ENCODE data around the gene MYO1D.

The MYO1D gene

GRCh38 chr17:32569171-32570080 lies 307.5 kb downstream of the MYO1D start:
- DNase-seq (ENCODE audit: low read depth): no peak

GRCh38 chr17:32568705-32569104 lies 308.2 kb downstream of the MYO1D start:
- no peak for DNase-seq (ENCODE audit: low read depth)

DNA sequence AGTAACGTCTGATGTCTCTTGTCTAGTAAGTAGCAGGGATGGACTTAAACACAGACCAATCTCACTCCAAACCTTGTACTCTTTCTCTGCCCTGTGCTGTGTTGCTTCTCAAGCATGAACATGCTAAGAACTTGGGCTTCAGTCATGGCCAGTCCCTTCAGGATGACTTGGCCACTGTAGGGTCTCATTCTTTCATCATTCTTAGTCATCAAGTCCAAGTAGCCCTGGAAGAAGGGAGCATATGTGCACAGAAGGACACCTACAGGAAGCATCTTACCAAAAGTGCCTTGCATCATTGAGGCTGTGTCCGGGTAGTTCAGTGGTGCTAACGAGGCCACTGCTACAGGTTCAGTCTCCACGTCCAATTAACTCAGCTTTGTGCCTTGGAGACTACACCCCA lies 309.4 kb downstream of the MYO1D start:
- DNase-seq (ENCODE audit: low read depth): no peak

GRCh38 chr17:32567086-32567485 lies 309.8 kb downstream of the MYO1D start:
- DNase-seq (ENCODE audit: low read depth): no peak

GRCh38 chr17:32566303-32566702 lies 310.6 kb downstream of the MYO1D start:
- DNase-seq (ENCODE audit: low read depth): no peak

GRCh38 chr17:32565401-32565800 lies 311.5 kb downstream of the MYO1D start:
- no peak for DNase-seq (ENCODE audit: low read depth)

- no peak for DNase-seq (ENCODE audit: low read depth)
Measured at GRCh38 chr17:32564325-32564724, 312.6 kb downstream of the MYO1D start.

DNA sequence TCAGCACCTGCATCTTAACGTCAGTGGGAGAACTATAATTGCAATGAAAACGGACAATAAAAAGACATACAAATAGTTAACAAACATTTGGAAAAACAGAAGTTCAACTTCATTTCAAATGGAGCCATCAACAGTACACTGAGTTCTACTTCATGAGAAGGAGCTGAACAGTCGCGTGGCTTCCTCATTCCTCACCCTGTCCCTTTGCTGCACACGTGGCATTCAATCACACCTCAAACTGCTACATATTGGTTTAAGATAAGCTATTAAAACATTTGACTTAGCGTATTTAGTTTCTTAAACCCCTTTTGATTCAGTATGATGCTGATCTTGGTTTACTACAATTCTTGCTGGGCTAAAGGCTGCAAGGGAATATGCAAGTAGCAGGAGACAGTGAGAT lies 313.3 kb downstream of the MYO1D start:
- DNase-seq (ENCODE audit: low read depth): no peak

GRCh38 chr17:32558997-32559650 lies 317.8 kb downstream of the MYO1D start:
- no peak for DNase-seq (ENCODE audit: low read depth)

- no peak for DNase-seq (ENCODE audit: low read depth)
Measured at GRCh38 chr17:32558326-32558955, 318.5 kb downstream of the MYO1D start.

DNA sequence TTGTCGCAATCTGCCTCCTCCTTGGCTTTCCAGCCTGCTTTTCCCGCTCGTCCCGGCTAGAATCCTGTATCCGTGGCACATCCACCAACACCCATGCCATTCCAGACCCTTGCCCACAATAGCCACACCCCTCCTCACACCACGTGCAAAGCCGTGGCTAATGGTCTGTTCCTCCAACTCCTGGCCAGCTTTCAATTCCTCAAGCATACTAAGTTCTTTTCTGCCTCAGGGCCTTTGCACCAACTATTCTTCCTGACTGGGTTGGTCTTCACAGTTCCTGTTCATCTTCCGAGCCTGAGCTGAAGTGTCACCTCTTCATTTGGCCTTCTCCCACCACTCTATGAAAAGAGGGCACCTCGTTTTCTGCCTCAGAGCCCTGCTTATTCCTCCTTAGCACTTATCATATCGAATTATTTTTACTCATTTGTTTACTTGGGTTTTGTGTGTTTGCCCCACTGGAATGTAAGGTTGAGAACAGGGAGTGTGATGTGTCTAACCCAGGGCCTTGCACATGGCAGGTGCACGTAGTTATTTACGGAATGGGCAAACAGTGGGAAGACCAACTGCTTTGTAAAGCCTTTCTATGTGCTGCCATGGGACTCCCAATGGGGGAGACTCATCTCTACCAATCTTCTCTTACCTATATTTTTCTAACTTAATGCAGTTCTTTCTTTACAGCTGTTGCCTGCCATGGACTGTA lies 321.2 kb downstream of the MYO1D start:
- DNase-seq (ENCODE audit: low read depth): no peak

GRCh38 chr17:32553168-32553567 lies 323.8 kb downstream of the MYO1D start:
- no peak for DNase-seq (ENCODE audit: low read depth)

GRCh38 chr17:32552280-32552679 lies 324.6 kb downstream of the MYO1D start:
- no peak for DNase-seq (ENCODE audit: low read depth)

DNA sequence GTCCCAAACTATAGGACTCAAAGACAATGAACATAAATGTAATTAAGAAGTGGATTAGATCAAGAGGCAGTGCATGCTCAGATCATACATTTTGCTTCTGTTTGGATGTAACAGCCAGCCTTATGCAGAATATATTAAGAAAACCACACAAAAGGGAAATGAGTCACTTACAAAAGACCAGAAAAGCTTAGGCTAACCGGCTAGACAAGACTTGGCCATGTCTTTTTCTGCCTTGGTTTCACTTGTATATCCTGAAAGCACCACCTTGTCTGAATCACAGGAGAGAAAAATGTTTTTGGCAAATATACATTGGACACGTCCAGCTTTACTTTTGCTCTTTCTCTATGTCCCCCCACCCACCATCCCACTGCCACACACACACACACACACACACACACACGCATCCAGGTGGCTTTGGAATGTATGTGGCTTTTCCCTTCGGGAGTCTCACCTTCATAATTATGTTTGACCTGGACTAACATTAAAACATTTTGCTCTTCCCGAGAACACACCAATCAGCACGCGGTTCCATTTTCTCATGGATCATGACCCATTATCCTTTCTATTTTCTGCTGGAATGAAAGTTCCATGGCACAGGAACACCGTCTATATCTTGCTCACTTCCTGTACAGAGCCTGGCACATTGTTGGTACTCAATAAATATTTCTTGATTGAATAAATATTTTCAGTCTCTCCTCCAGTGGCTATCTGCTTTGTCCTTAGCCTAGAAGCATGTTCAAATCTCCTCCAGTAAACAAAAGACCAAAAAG lies 325.6 kb downstream of the MYO1D start:
- DNase-seq (ENCODE audit: low read depth): no peak

DNA sequence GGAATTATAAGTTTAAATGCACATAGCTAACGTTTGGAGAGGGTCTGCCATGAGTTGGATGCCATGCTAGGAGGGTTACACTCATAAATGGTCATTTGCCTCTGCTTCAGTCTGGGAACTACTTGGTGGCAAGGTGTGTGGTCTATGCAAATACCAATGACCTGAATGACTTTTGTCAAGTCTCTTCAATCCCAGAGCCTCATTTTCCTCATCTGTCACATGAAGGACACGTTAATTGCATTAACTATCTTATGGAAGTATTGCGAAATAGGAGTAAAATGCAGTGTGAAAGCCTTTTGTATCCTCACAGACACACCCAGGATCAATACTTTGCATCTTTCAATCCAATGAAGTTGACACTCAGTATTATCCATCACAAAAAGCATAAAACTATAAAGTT lies 327.4 kb downstream of the MYO1D start:
- DNase-seq (ENCODE audit: low read depth): no peak

DNA sequence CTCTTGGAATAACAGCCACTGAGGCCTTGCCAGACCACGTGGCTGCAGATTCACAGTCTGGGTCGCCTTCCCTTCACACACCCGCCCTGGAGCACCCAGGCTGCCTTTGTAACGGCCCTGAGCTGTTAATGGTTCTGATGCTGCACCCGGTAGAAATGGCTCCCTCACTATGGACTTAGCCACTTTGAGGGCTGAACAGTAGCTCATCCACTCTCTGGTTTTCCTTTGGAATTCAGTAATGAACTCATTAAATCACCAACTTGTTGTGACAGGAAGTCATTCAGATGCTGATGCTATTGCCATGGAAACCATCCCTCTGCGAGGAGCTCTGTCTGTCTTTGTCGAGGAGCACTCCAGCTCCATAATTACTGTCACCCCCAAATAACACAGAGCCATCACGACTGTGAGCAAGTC lies 330.9 kb downstream of the MYO1D start:
- DNase-seq (ENCODE audit: low read depth): no peak

DNA sequence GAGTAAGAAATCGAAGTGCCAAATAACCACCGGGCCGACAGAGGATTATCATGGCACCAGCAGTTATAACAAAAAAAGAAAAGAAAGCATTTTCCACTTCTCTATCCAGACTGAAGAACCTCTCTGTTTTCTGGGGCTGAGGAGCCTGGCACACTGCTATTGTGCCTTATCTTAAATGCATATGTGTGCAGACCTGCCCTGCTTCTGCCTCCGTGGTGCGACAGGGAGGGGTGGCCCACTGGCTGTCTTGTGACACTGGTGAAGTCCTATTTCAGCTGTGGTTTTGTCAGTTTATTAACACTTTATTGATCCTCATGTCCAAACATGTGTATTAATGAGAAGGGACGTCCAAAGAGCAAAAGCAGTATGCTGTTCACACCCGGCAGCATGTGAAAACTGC lies 334.7 kb downstream of the MYO1D start:
- no peak for DNase-seq (ENCODE audit: low read depth)

DNA sequence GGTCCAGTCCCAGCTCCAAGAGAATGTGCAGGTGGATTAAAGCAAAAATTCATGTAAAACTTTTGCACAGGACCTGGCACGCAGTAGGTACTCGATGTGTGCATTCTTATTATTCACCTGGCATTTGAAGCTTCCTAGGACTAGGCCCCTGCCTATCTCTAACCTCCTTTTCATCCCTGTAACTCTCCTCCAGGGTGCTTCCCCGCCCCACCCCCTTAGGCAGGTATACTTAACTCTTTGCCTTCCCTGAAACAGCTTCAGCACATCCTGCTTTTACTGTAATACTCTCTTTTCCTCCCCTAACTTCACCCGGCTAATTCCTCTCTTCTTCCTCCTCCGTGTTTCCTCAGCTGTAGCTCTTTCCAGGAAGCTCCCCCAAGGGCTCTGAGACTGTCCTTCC lies 335.3 kb downstream of the MYO1D start:
- DNase-seq (ENCODE audit: low read depth): no peak

- DNase-seq (ENCODE audit: low read depth): no peak
Measured at GRCh38 chr17:32536736-32537643, 339.9 kb downstream of the MYO1D start.

DNA sequence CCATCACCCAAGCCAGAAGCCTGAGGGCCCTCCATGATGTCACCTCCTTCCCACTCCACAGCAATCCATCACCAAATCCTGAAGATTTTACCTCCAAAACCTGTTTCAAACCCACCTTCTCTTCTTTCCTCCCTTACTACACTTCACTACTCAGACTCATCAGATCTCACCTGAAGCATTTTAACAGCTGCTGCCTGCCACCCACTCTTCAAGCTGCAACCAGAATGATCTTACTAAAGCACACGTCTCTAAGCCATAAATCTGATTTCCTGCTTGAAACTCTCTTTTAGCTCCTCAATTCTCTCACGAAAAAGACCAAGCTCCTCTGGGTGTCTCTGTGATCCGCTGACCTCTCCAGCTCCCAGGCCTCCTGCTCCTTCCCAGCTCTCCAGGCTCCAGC lies 343.6 kb downstream of the MYO1D start:
- DNase-seq (ENCODE audit: low read depth): no peak

DNA sequence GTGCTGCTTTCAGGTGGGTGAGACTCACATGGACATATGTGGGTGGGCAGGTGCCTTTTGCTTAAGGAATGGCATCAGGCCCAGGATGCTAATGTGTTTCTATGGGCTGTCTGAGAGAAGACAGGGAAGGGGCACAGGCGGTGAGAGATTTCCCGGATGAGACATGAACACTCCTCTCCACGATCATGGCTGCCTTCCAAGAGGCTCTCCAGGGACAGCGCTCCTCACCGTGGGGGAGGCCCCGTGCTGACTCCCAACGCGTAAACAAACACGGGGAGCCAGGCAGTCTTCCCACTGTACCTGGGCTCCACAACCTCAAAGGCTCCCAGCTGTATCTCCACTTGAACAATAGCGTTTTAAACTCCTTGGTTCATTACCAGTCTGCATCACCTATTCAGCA lies 347.3 kb downstream of the MYO1D start:
- DNase-seq (ENCODE audit: low read depth): no peak

Measured in stimulated activated CD8-positive, alpha-beta memory T cell treated with anti-CD3 and anti-CD28 coated beads, Interleukin-12 subunit alpha, Interleukin-12 subunit beta, amount 100 ng/mL, for 1 hour (primary cell).